SK-N-SH (cell line): Measurements from ENCODE around the gene LIN9.

Experiments
- CTCF ChIP-seq: fragments of 200-600 bp; sonication (generic); IDR thresholded peaks from 2 replicates; pipeline ENCODE4 v1.6.1; 2017; ENCODE audit warnings: antibody characterized with exemption, mild to moderate bottlenecking, moderate library complexity
- GABPA ChIP-seq: IDR thresholded peaks from 2 replicates; pipeline ENCODE4 v1.4.0; 2012; ENCODE audit warnings: low read depth, mild to moderate bottlenecking
- MAX ChIP-seq: IDR thresholded peaks from 2 replicates; pipeline ENCODE4 v1.4.0; 2012; ENCODE audit warnings: low read depth
- REST ChIP-seq: IDR thresholded peaks from 2 replicates; pipeline ENCODE4 v1.6.1; 2012; ENCODE audit warnings: mild to moderate bottlenecking, low read depth, low read length, moderate library complexity
- TAF1 ChIP-seq: IDR thresholded peaks from 2 replicates; pipeline ENCODE4 v1.6.1; 2012; ENCODE audit warnings: low read depth, mild to moderate bottlenecking, low read length, moderate library complexity, borderline replicate concordance
- USF1 ChIP-seq: IDR thresholded peaks from 2 replicates; pipeline ENCODE4 v1.4.0; 2012; ENCODE audit warnings: low read depth, borderline replicate concordance

- TF ChIP-seq USF1 (no peak), CTCF (no peak), REST (no peak), MAX (no peak), TAF1 (no peak), GABPA (no peak)
Measured at GRCh38 chr1:226324479-226324878, 15.5 kb upstream of the LIN9 start.
